CD4-positive, alpha-beta memory T cell (primary cell): ENCODE measurements around the gene SMIM41. TPM values are rescaled to one million over a fixed set of nuclear protein-coding genes. Genes with fewer than 3 reads are reported as not detected.

ENCODE experiments used
- CTCF ChIA-PET: fragments of 350-600 bp; sonication (Branson Sonifier 250); formaldehyde crosslinking; loops from one replicate; lab custom pipeline; 2021; ENCODE audit warnings: inconsistent platforms; ENCODE audit not compliant: partially characterized antibody; lab: Charles Lee
- POLR2A ChIA-PET: fragments of 350-600 bp; sonication (Branson Sonifier 250); formaldehyde crosslinking; loops from one replicate; lab custom pipeline; 2021; ENCODE audit not compliant: partially characterized antibody; lab: Charles Lee
- DNase-seq, 5 donors: peaks; one replicate each; pipeline versions ENCODE4 v3.0.0 to v3.0.0-alpha.2; 2020 to 2022; ENCODE audit warnings: mixed read lengths in 1 of 5
- H3K27ac ChIP-seq: one replicate; pipeline ENCODE4 v1.7.0; 2013; ENCODE audit warnings: low read depth, low read length
- H3K27me3 ChIP-seq: 2 replicates; pipeline ENCODE4 v1.7.0; 2013; ENCODE audit warnings: mild to moderate bottlenecking, low read length, moderate library complexity; ENCODE audit not compliant: insufficient read depth
- H3K36me3 ChIP-seq: 2 replicates; pipeline ENCODE4 v1.7.0; 2013; ENCODE audit warnings: mild to moderate bottlenecking, low read length, moderate library complexity; ENCODE audit not compliant: insufficient read depth
- H3K4me1 ChIP-seq: 2 replicates; pipeline ENCODE4 v1.7.0; 2013; ENCODE audit warnings: mild to moderate bottlenecking, low read length, moderate library complexity; ENCODE audit not compliant: insufficient read depth
- H3K4me3 ChIP-seq, 2 donors: one replicate each; pipeline ENCODE4 v1.7.0; 2013; ENCODE audit warnings: low read length in 2 of 2, mild to moderate bottlenecking in 1 of 2
- H3K9me3 ChIP-seq, 2 donors: one replicate each; pipeline ENCODE4 v1.7.0; 2013; ENCODE audit warnings: low read length in 2 of 2, control low read depth in 1 of 2; ENCODE audit not compliant: control insufficient read depth in 1 of 2
- H3K27ac Mint-ChIP-seq, 7 donors: one replicate each; pipeline ENCODE4 v1.8.0; 2020 to 2021; ENCODE audit warnings: mixed read lengths in 7 of 7, mild to moderate bottlenecking in 6 of 7, inconsistent platforms in 3 of 7, moderate library complexity in 3 of 7
- H3K27me3 Mint-ChIP-seq, 2 donors: one replicate each; pipeline ENCODE4 v1.8.0; 2020 to 2021; ENCODE audit warnings: mixed read lengths in 2 of 2
- H3K36me3 Mint-ChIP-seq, 2 donors: one replicate each; pipeline ENCODE4 v1.8.0; 2020 to 2021; ENCODE audit warnings: mixed read lengths in 2 of 2, inconsistent platforms in 1 of 2, mild to moderate bottlenecking in 1 of 2
- H3K4me1 Mint-ChIP-seq, 4 donors: one replicate each; pipeline ENCODE4 v1.8.0; 2020 to 2021; ENCODE audit warnings: mixed read lengths in 4 of 4, mild to moderate bottlenecking in 1 of 4
- H3K4me3 Mint-ChIP-seq, 8 donors: one replicate each; pipeline ENCODE4 v1.8.0; 2020 to 2021; ENCODE audit warnings: mixed read lengths in 8 of 8, mild to moderate bottlenecking in 7 of 8, moderate library complexity in 6 of 8, inconsistent platforms in 3 of 8
- H3K9me3 Mint-ChIP-seq, 8 donors: one replicate each; pipeline ENCODE4 v1.8.0; 2020 to 2021; ENCODE audit warnings: mixed read lengths in 8 of 8, mild to moderate bottlenecking in 5 of 8, inconsistent platforms in 3 of 8, moderate library complexity in 1 of 8
- intact Hi-C: fragments of 100-400 bp; cut with micrococcal nuclease; formaldehyde crosslinking; loops from one replicate; pipeline ENCODE4 v1.15.1; 2023
- polyA plus RNA-seq, 2 donors: library from polyadenylated mRNA; unstranded; fragments of 300-500 nt; fragmentation: Illumina TruSeq; gene quantifications; one replicate each; pipeline ENCODE4 v1.2.3, GENCODE V29; 2021
- total RNA-seq, 2 experiments: library from RNA; stranded (reverse); gene quantifications; one replicate each; pipeline ENCODE4 v1.2.3, GENCODE V29; 2021

The SMIM41 gene
- total and polyA plus RNA-seq, 4 experiments from 2014 or later = not detected

DNA sequence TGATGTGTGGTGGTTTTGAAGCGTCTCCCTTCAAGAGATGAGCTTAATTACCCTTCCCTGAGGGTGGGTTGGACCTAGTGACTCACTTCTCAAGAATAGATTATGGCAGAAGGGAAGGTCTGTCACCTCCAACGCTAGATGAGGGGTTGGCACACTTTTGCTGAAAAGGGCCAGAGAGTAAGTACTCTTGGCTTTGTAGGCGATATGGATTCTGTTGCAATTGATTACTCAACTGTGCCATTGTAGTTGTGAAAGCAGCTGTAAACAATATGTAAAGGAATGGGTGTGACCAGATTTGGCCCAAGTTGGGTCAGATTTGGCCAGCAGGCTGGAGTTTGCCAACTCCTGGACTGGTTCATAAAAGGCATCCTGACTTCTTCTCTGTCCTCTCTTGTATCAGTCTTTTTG lies 53.3 kb downstream of the SMIM41 start:
- no peaks in the 10 kb centered on the region for H3K9me3 Mint-ChIP-seq
- no peak overlapping the region for H3K4me3 ChIP-seq
- H3K4me3 Mint-ChIP-seq = no peak overlapping the region
- CTCF ChIA-PET = interaction anchor here (1.7 kb wide), 1 partner anchor 13 kb away, joined by 5 read pairs; no protein-coding TSS in a partner anchor
- intact Hi-C loops = no loop called here
- H3K9me3 ChIP-seq = no peaks in the 10 kb centered on the region
- no peaks in the 10 kb centered on the region for H3K27me3 ChIP-seq
- DNase-seq = no peak
- POLR2A ChIA-PET = no interaction called here
- H3K36me3 ChIP-seq = no peaks in the 10 kb centered on the region
- no peaks in the 10 kb centered on the region for H3K36me3 Mint-ChIP-seq
- H3K4me1 Mint-ChIP-seq = no peaks in the 10 kb centered on the region
- no peak overlapping the region for H3K27ac ChIP-seq
- no peak overlapping the region for H3K27ac Mint-ChIP-seq
- H3K4me1 ChIP-seq = no peaks in the 10 kb centered on the region
- peaks cover 5 to 6% of the 10 kb centered on the region in 2 donors for H3K27me3 Mint-ChIP-seq

GRCh38 chr12:52137746-52138145 lies 58.2 kb downstream of the SMIM41 start:
- no peak overlapping the region for H3K4me3 Mint-ChIP-seq
- no peak overlapping the region for H3K4me3 ChIP-seq
- H3K27me3 ChIP-seq = no peaks in the 10 kb centered on the region
- peaks cover 0 to 3% (median 0%) of the 10 kb centered on the region in 4 donors for H3K4me1 Mint-ChIP-seq
- no peak overlapping the region for H3K27ac Mint-ChIP-seq
- peaks cover 0 to 1% (median 0%) of the 10 kb centered on the region in 8 donors for H3K9me3 Mint-ChIP-seq
- no peaks in the 10 kb centered on the region for H3K4me1 ChIP-seq
- H3K36me3 ChIP-seq = no peaks in the 10 kb centered on the region
- intact Hi-C loops = loop anchor here (5.0 kb wide), 1 partner anchor 190 kb away; no protein-coding TSS in a partner anchor
- no peak for DNase-seq
- peaks cover 4 to 6% of the 10 kb centered on the region in 2 donors for H3K27me3 Mint-ChIP-seq
- H3K27ac ChIP-seq = no peak overlapping the region
- ChIA-PET CTCF (interaction anchor here (1.9 to 3.8 kb wide), 2 partner anchors 16 to 190 kb away, joined by 7 to 17 read pairs; no protein-coding TSS in a partner anchor), POLR2A (no interaction called here)
- no peaks in the 10 kb centered on the region for H3K9me3 ChIP-seq
- no peaks in the 10 kb centered on the region for H3K36me3 Mint-ChIP-seq

DNA sequence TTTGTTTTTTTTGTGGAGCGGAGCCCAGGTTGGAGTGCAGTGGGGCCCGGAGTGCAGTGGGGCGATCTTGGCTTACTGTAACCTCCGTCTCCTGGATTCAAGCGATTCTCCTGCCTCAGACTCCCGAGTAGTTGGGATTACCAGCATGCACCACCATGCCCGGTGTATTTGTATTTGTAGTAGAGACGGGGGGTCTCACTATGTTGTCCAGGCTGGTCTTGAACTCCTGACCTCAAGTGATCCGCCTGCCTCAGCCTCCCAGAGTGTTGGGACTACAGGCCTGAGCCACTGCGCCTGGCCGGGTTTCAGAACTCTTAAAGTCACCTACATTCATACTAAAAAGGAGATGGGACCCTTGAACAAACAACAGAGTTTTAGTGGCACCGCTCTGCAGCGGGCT lies 59.6 kb downstream of the SMIM41 start:
- Mint-ChIP-seq H3K27me3 (peaks cover 4 to 6% of the 10 kb centered on the region in 2 donors), H3K36me3 (no peaks in the 10 kb centered on the region), H3K27ac (no peak overlapping the region), H3K4me1 (peaks cover 0 to 3% (median 0%) of the 10 kb centered on the region in 4 donors), H3K9me3 (peaks cover 0 to 1% (median 0%) of the 10 kb centered on the region in 8 donors), H3K4me3 (no peak overlapping the region)
- Histone ChIP-seq H3K27me3 (no peaks in the 10 kb centered on the region), H3K36me3 (no peaks in the 10 kb centered on the region), H3K9me3 (no peaks in the 10 kb centered on the region), H3K27ac (no peak overlapping the region), H3K4me3 (no peak overlapping the region), H3K4me1 (no peaks in the 10 kb centered on the region)
- POLR2A ChIA-PET = no interaction called here
- intact Hi-C loops = loop anchor here (5.0 kb wide), 1 partner anchor 188 kb away; no protein-coding TSS in a partner anchor
- CTCF ChIA-PET = interaction anchor here (1.0 to 3.8 kb wide), 2 partner anchors 16 to 188 kb away, joined by 3 to 17 read pairs; no protein-coding TSS in a partner anchor
- DNase-seq = no peak

GRCh38 chr12:52139579-52140062 lies 60.1 kb downstream of the SMIM41 start:
- Histone ChIP-seq H3K27me3 (no peaks in the 10 kb centered on the region), H3K4me3 (no peak overlapping the region), H3K4me1 (no peaks in the 10 kb centered on the region), H3K9me3 (no peaks in the 10 kb centered on the region), H3K36me3 (no peaks in the 10 kb centered on the region), H3K27ac (no peak overlapping the region)
- CTCF ChIA-PET = interaction anchor here (0.8 to 3.8 kb wide), 7 partner anchors 12 to 741 kb away, joined by 3 to 17 read pairs (median 3); no protein-coding TSS in a partner anchor
- Mint-ChIP-seq H3K4me1 (peaks cover 0 to 3% (median 0%) of the 10 kb centered on the region in 4 donors), H3K36me3 (no peaks in the 10 kb centered on the region), H3K4me3 (no peak overlapping the region), H3K27me3 (peaks cover 3 to 6% of the 10 kb centered on the region in 2 donors), H3K27ac (peak overlapping the region in 2 of 7 donors; percentile 14 to 75), H3K9me3 (peaks cover 0 to 1% (median 0%) of the 10 kb centered on the region in 8 donors)
- intact Hi-C loops = loop anchor here (5.0 kb wide), 1 partner anchor 188 kb away; no protein-coding TSS in a partner anchor
- POLR2A ChIA-PET = no interaction called here
- DNase-seq = peak in 4 of 5 donors; percentile 25 to 47 (median 34)

DNA sequence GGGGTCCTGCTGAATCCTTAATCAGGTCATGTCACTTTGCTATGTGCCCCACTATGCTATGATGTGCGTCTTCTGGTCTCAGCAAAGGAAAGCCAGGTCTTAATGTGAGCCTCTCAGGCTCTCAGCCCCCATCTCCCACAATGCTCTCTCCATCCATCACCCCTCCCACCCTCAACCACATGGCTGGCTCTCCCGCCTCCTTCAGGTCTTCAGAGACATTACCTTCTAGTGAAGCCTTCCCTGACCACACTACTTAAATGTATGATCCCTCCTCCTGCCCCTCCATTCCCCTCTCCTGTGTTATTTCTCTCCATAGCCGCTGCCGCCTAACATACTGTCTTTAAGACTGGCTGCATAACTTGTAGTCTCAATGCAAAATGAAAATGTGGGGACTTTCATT lies 61.8 kb downstream of the SMIM41 start:
- Mint-ChIP-seq H3K4me1 (peaks cover 0 to 3% (median 0%) of the 10 kb centered on the region in 4 donors), H3K27me3 (peaks cover 3% of the 10 kb centered on the region in 2 donors), H3K27ac (no peak overlapping the region), H3K9me3 (peaks cover 0 to 1% (median 0%) of the 10 kb centered on the region in 8 donors), H3K4me3 (no peak overlapping the region), H3K36me3 (no peaks in the 10 kb centered on the region)
- H3K27me3 ChIP-seq = no peaks in the 10 kb centered on the region
- no peak for DNase-seq
- ChIA-PET POLR2A (no interaction called here), CTCF (interaction anchor here (1.3 to 3.8 kb wide), 2 partner anchors 16 to 186 kb away, joined by 3 to 17 read pairs; no protein-coding TSS in a partner anchor)
- intact Hi-C loops = no loop called here
- H3K4me3 ChIP-seq = no peak overlapping the region
- no peaks in the 10 kb centered on the region for H3K9me3 ChIP-seq
- H3K27ac ChIP-seq = no peak overlapping the region
- no peaks in the 10 kb centered on the region for H3K36me3 ChIP-seq
- no peaks in the 10 kb centered on the region for H3K4me1 ChIP-seq

DNA sequence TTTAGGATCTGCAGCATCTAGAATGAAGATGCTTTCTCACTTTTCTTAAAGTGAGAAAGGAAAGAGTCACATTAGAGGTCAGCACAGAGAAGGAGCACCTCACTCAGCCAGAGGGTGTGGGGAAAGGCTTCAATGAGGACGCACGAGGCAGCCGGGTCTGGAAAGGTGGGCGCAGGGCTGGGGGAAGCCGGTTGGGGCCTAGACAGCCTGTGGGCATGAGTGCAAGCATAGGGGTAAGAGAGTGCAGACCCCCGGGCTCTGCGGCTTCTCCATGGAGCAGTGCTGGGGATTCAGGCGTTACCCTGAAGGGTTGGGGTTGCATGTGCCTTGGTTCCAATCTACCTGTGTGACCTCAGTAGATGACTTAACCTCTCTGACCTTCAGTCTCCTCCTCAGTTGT lies 62.4 kb downstream of the SMIM41 start:
- H3K27me3 ChIP-seq = no peaks in the 10 kb centered on the region
- CTCF ChIA-PET = interaction anchor here (1.1 kb wide), 1 partner anchor 15 kb away, joined by 3 read pairs; no protein-coding TSS in a partner anchor
- H3K4me1 Mint-ChIP-seq = peaks cover 0 to 3% (median 0%) of the 10 kb centered on the region in 4 donors

GRCh38 chr12:52142431-52142830 lies 62.9 kb downstream of the SMIM41 start:
- ChIA-PET CTCF (interaction anchor here (0.9 to 1.6 kb wide), 3 partner anchors 15 to 137 kb away, joined by 3 read pairs; no protein-coding TSS in a partner anchor), POLR2A (no interaction called here)
- H3K27me3 ChIP-seq = no peaks in the 10 kb centered on the region
- peaks cover 0 to 1% (median 0%) of the 10 kb centered on the region in 8 donors for H3K9me3 Mint-ChIP-seq
- H3K4me1 ChIP-seq = no peaks in the 10 kb centered on the region
- no peak for DNase-seq
- intact Hi-C loops = no loop called here
- no peak overlapping the region for H3K4me3 ChIP-seq
- H3K36me3 ChIP-seq = no peaks in the 10 kb centered on the region
- peaks cover 2 to 3% of the 10 kb centered on the region in 2 donors for H3K27me3 Mint-ChIP-seq
- no peak overlapping the region for H3K4me3 Mint-ChIP-seq
- no peak overlapping the region for H3K27ac ChIP-seq
- H3K27ac Mint-ChIP-seq = no peak overlapping the region
- peaks cover 0 to 3% (median 0%) of the 10 kb centered on the region in 4 donors for H3K4me1 Mint-ChIP-seq
- H3K36me3 Mint-ChIP-seq = no peaks in the 10 kb centered on the region
- no peaks in the 10 kb centered on the region for H3K9me3 ChIP-seq

More for the DNA sequence above, 62.4 kb downstream of the SMIM41 start:
- DNase-seq = no peak
- intact Hi-C loops = no loop called here
- Mint-ChIP-seq H3K4me3 (no peak overlapping the region), H3K27ac (no peak overlapping the region), H3K36me3 (no peaks in the 10 kb centered on the region), H3K9me3 (peaks cover 0 to 1% (median 0%) of the 10 kb centered on the region in 8 donors), H3K27me3 (peaks cover 2 to 3% of the 10 kb centered on the region in 2 donors)
- Histone ChIP-seq H3K36me3 (no peaks in the 10 kb centered on the region), H3K27ac (no peak overlapping the region), H3K4me1 (no peaks in the 10 kb centered on the region), H3K9me3 (no peaks in the 10 kb centered on the region), H3K4me3 (no peak overlapping the region)
- POLR2A ChIA-PET = no interaction called here
